GM19238 (cell line): ENCODE results near the gene THRB.

Experiments used
- DNase-seq: peaks from one replicate; pipeline ENCODE4 v3.0.0; 2011; ENCODE audit warnings: low spot score; ENCODE audit not compliant: insufficient read length

THRB gene

GRCh38 chr3:24229468-24230221 lies 265.0 kb downstream of the THRB start:
- DNase-seq: no peak

GRCh38 chr3:24227635-24228034 lies 267.0 kb downstream of the THRB start:
- no peak for DNase-seq

- DNase-seq: no peak
These were observed 268.3 kb downstream of the THRB start for GRCh38 chr3:24226397-24226796.

- no peak for DNase-seq
These were observed 269.2 kb downstream of the THRB start for GRCh38 chr3:24225385-24225950.

- DNase-seq: no peak
These were observed 269.8 kb downstream of the THRB start for GRCh38 chr3:24224666-24225384.

- DNase-seq: no peak
These were observed 272.4 kb downstream of the THRB start for GRCh38 chr3:24222165-24222805.

- no peak for DNase-seq
These were observed 273.6 kb downstream of the THRB start for GRCh38 chr3:24220859-24221657.

- no peak for DNase-seq
These were observed 279.1 kb downstream of the THRB start for GRCh38 chr3:24215502-24215901.

GRCh38 chr3:24211381-24211780 lies 283.3 kb downstream of the THRB start:
- DNase-seq: no peak

- no peak for DNase-seq
These were observed 292.6 kb downstream of the THRB start for GRCh38 chr3:24202071-24202470.

- DNase-seq: no peak
These were observed 293.3 kb downstream of the THRB start for GRCh38 chr3:24201301-24201700.

GRCh38 chr3:24199775-24200247 lies 294.8 kb downstream of the THRB start:
- DNase-seq: no peak

GRCh38 chr3:24199300-24199699 lies 295.4 kb downstream of the THRB start:
- DNase-seq: no peak

GRCh38 chr3:24198728-24199127 lies 295.9 kb downstream of the THRB start:
- DNase-seq: no peak

- no peak for DNase-seq
These were observed 296.8 kb downstream of the THRB start for GRCh38 chr3:24197809-24198208.

GRCh38 chr3:24196526-24196925 lies 298.1 kb downstream of the THRB start:
- no peak for DNase-seq

GRCh38 chr3:24195504-24196230 lies 299.0 kb downstream of the THRB start:
- no peak for DNase-seq

GRCh38 chr3:24192469-24193056 lies 302.1 kb downstream of the THRB start:
- DNase-seq: no peak

GRCh38 chr3:24191801-24192403 lies 302.7 kb downstream of the THRB start:
- no peak for DNase-seq

- DNase-seq: no peak
These were observed 304.4 kb downstream of the THRB start for GRCh38 chr3:24190256-24190655.
